Endothelial cell of umbilical vein (primary cell): ENCODE results near the gene MTMR4.

ENCODE experiments used
- EZH2 ChIP-seq: IDR thresholded peaks from 2 replicates; pipeline ENCODE4 v1.6.1; 2012; ENCODE audit warnings: borderline replicate concordance, low read depth, mild to moderate bottlenecking, moderate library complexity, low read length, inconsistent platforms; ENCODE audit not compliant: severe bottlenecking
- JUN ChIP-seq: IDR thresholded peaks from 2 replicates; pipeline ENCODE4 v1.6.1; 2011; ENCODE audit warnings: borderline replicate concordance, low read depth; ENCODE audit not compliant: insufficient read length, insufficient read depth
- POLR2A ChIP-seq: IDR thresholded peaks from 2 replicates; pipeline ENCODE4 v1.6.1; 2012; ENCODE audit warnings: low read depth, mild to moderate bottlenecking, control low read depth, low read length
- POLR2AphosphoS5 ChIP-seq: IDR thresholded peaks from 2 replicates; pipeline ENCODE4 v1.6.1; 2012; ENCODE audit warnings: low read depth, mild to moderate bottlenecking, control low read depth, low read length, moderate library complexity; ENCODE audit not compliant: insufficient read depth

GRCh38 chr17:58492238-58493121 is 22.0 kb downstream of the MTMR4 start:
- TF ChIP-seq POLR2AphosphoS5 (no peak), EZH2 (no peak), JUN (no peak), POLR2A (no peak)
